NK-92 treated with Interleukin-12 subunit alpha and Interleukin-12 subunit beta, amount 100 ng/mL, for 24 hours (cell line): ENCODE results near the gene ADNP2.

Experiments
- DNase-seq: peaks from one replicate; lab custom pipeline; 2025; lab: John Stamatoyannopoulos, UW

The ADNP2 gene

GRCh38 chr18:80105369-80106167, 3.5 kb upstream of the ADNP2 start:
- DNase-seq = no peak

- DNase-seq = no peak
These were observed 2.5 kb upstream of the ADNP2 start for GRCh38 chr18:80106482-80107051.

- no peak for DNase-seq
These were observed 1.6 kb upstream of the ADNP2 start for GRCh38 chr18:80107426-80107825.

- no peak for DNase-seq
These were observed 933 bp upstream of the ADNP2 start for GRCh38 chr18:80108121-80108536.

GRCh38 chr18:80109676-80110078, 615 bp downstream of the ADNP2 start:
- DNase-seq = peak; percentile 32

GRCh38 chr18:80112624-80113248, 3.7 kb downstream of the ADNP2 start:
- no peak for DNase-seq

GRCh38 chr18:80115035-80115434, 6.0 kb downstream of the ADNP2 start:
- DNase-seq = no peak

GRCh38 chr18:80119111-80119510, 10.0 kb downstream of the ADNP2 start:
- DNase-seq = no peak

GRCh38 chr18:80120932-80121331, 11.9 kb downstream of the ADNP2 start:
- DNase-seq = no peak

GRCh38 chr18:80124131-80124530, 15.1 kb downstream of the ADNP2 start:
- no peak for DNase-seq

GRCh38 chr18:80126797-80127196, 17.7 kb downstream of the ADNP2 start:
- DNase-seq = no peak

- DNase-seq = no peak
These were observed 18.6 kb downstream of the ADNP2 start for GRCh38 chr18:80127635-80128034.

- DNase-seq = no peak
These were observed 20.8 kb downstream of the ADNP2 start for GRCh38 chr18:80129672-80130367.

GRCh38 chr18:80130555-80130954, 21.5 kb downstream of the ADNP2 start:
- DNase-seq = no peak

- DNase-seq = no peak
These were observed 23.2 kb downstream of the ADNP2 start for GRCh38 chr18:80132180-80132812.

GRCh38 chr18:80133124-80133523, 24.1 kb downstream of the ADNP2 start:
- DNase-seq = no peak

GRCh38 chr18:80135136-80135535, 26.1 kb downstream of the ADNP2 start:
- DNase-seq = no peak

- no peak for DNase-seq
These were observed 27.6 kb downstream of the ADNP2 start for GRCh38 chr18:80136679-80137078.

GRCh38 chr18:80137137-80137536, 28.1 kb downstream of the ADNP2 start:
- DNase-seq = no peak

- DNase-seq = no peak
These were observed 28.9 kb downstream of the ADNP2 start for GRCh38 chr18:80137976-80138375.

GRCh38 chr18:80140455-80140985, 31.5 kb downstream of the ADNP2 start:
- DNase-seq = no peak

- no peak for DNase-seq
These were observed 34.8 kb downstream of the ADNP2 start for GRCh38 chr18:80143881-80144280.
